RCC 7860 (cell line): ENCODE measurements around the gene SMG9.

Experiments used
- DNase-seq: peaks from one replicate; pipeline ENCODE4 v3.0.0-alpha.2; 2015; ENCODE audit warnings: low spot score
- FAIRE-seq: peaks from 2 replicates; lab custom pipeline; 2012; peaks lifted over from hg19 to GRCh38; lab: Jason Lieb, UNC

SMG9 gene

GRCh38 chr19:43726736-43727592 lies 27.8 kb downstream of the SMG9 start:
- no peak for FAIRE-seq
- no peak for DNase-seq

- no peak for DNase-seq
- FAIRE-seq, result no peak
Measured at GRCh38 chr19:43725468-43725867, 29.3 kb downstream of the SMG9 start.

GRCh38 chr19:43724896-43725295 lies 29.9 kb downstream of the SMG9 start:
- DNase-seq (no peak), FAIRE-seq (no peak)

GRCh38 chr19:43723588-43723987 lies 31.2 kb downstream of the SMG9 start:
- FAIRE-seq (no peak), DNase-seq (no peak)

- DNase-seq (no peak), FAIRE-seq (no peak)
Measured at GRCh38 chr19:43721469-43722048, 33.2 kb downstream of the SMG9 start.

- FAIRE-seq (no peak), DNase-seq (no peak)
Measured at GRCh38 chr19:43720936-43721335, 33.8 kb downstream of the SMG9 start.

- FAIRE-seq (no peak), DNase-seq (no peak)
Measured at GRCh38 chr19:43719918-43720317, 34.8 kb downstream of the SMG9 start.

GRCh38 chr19:43719378-43719868 lies 35.3 kb downstream of the SMG9 start:
- DNase-seq (no peak), FAIRE-seq (no peak)

GRCh38 chr19:43718627-43719377 lies 36.0 kb downstream of the SMG9 start:
- DNase-seq (no peak), FAIRE-seq (no peak)

GRCh38 chr19:43715776-43716175 lies 39.0 kb downstream of the SMG9 start, which contains the start of gene IRGC:
TSS of gene IRGC (plus strand) at chr19:43716076. CDS start at chr19:43718559, 2,483 bp downstream.
- DNase-seq (no peak), FAIRE-seq (no peak)

GRCh38 chr19:43713208-43713607 lies 41.6 kb downstream of the SMG9 start:
- FAIRE-seq, result no peak

GRCh38 chr19:43711751-43712355 lies 42.9 kb downstream of the SMG9 start:
- no peak for FAIRE-seq
- DNase-seq, result no peak

More at GRCh38 chr19:43713208-43713607, 41.6 kb downstream of the SMG9 start:
- DNase-seq, result no peak

GRCh38 chr19:43708716-43709115 lies 46.0 kb downstream of the SMG9 start:
- FAIRE-seq (no peak), DNase-seq (no peak)

GRCh38 chr19:43707158-43707712 lies 47.5 kb downstream of the SMG9 start:
- no peak for FAIRE-seq
- DNase-seq, result no peak

- no peak for DNase-seq
- no peak for FAIRE-seq
Measured at GRCh38 chr19:43705729-43706128, 49.0 kb downstream of the SMG9 start.

GRCh38 chr19:43704002-43704705 lies 50.6 kb downstream of the SMG9 start:
- no peak for FAIRE-seq
- DNase-seq, result no peak

GRCh38 chr19:43700395-43701000 lies 54.3 kb downstream of the SMG9 start:
- FAIRE-seq, result no peak
- no peak for DNase-seq

- no peak for FAIRE-seq
Measured at GRCh38 chr19:43699506-43700394, 55.0 kb downstream of the SMG9 start.

GRCh38 chr19:43697295-43697694 lies 57.5 kb downstream of the SMG9 start:
- FAIRE-seq (no peak), DNase-seq (no peak)

More at GRCh38 chr19:43699506-43700394, 55.0 kb downstream of the SMG9 start:
- DNase-seq, result no peak
